HFF-Myc (cell line): ENCODE measurements around the gene SPDYE3.
A peak's percentile ranks its signal among the peaks of the same experiment; 100 is the strongest.
"Not testable (repeated sequence)": the region's sequence is repeated elsewhere in the genome, so short reads cannot be mapped to it uniquely, and the experiment has no call there.

ENCODE experiments used
- DNase-seq: peaks from one replicate; pipeline ENCODE4 v3.0.0-alpha.2; 2011; ENCODE audit warnings: low read depth; ENCODE audit errors: extremely low read depth
- H3K4me3 ChIP-seq: replicated peaks from 2 replicates; pipeline ENCODE4 v1.5.1; 2011; ENCODE audit warnings: low read depth, mild to moderate bottlenecking, control low read depth, low read length
- TF ChIP-seq, protein P1 (sequence below): IDR thresholded peaks from 2 replicates; pipeline ENCODE4 v1.5.1; 2012; ENCODE audit warnings: mild to moderate bottlenecking, low read depth, low read length, control low read depth; ENCODE audit errors: missing control alignments

Gene SPDYE3

DNA sequence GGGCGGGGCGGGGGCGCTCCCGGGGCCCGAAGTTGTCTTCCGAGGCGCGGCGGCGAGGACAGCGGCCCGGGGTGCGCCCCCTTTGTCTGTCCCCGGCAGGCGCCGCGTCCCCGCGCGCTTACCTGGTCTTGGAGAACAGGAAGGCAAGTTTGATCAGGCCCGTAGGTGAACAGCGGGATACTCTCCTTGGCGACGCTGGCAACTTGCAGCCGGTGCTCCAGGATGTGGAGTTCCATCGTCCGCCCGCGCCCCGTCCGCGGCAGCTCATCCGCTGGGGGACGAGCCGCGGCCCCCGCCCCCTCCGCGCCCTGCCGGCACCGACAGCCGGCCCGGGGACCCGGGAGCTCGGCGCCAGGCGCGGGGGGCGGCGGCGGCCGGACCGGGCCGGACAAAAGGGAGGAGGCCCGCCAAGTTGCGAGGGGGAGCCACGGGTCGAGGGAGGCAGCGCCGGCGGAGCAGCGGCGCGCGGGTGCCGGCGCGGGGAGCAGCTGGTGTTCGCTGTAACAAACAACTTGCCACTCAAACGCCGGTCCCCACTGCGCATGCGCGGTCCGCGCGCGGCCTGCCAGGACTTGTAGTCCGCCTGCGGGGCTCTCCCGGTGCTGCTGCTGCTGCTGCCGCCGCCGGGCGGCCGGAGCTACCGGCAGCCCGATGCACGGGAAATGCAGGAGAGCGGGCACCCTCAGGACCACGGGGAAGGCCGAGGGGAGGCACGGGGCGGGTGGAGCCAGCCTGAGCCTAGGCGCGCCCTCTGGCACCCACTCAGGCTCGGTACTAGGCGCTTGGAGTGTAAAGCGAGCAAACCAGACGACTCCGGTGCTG is 35.6 kb upstream of the SPDYE3 start:
- TF ChIP-seq, protein P1, sequence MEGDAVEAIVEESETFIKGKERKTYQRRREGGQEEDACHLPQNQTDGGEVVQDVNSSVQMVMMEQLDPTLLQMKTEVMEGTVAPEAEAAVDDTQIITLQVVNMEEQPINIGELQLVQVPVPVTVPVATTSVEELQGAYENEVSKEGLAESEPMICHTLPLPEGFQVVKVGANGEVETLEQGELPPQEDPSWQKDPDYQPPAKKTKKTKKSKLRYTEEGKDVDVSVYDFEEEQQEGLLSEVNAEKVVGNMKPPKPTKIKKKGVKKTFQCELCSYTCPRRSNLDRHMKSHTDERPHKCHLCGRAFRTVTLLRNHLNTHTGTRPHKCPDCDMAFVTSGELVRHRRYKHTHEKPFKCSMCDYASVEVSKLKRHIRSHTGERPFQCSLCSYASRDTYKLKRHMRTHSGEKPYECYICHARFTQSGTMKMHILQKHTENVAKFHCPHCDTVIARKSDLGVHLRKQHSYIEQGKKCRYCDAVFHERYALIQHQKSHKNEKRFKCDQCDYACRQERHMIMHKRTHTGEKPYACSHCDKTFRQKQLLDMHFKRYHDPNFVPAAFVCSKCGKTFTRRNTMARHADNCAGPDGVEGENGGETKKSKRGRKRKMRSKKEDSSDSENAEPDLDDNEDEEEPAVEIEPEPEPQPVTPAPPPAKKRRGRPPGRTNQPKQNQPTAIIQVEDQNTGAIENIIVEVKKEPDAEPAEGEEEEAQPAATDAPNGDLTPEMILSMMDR, result peak; percentile 13
- H3K4me3 ChIP-seq, result peak overlapping the region; percentile 48
- DNase-seq, result peak; percentile 70

DNA sequence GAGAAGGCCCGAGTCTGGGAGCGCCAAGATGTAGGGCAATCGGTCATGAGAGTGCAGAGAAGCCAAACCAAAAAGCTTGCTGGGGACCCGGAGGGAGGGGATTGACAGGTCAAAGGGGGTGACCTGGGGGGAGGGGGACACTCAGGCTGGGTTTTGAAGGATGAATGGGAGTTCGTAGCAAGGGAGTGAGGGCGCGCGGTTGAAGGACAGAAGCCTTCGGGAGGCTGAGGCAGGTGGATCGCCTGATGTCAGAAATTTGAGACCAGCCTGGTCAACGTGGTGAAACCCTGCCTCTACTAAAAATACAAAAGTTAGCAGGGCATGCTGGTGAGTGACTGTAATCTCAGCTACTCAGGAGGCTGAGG is 35.0 kb upstream of the SPDYE3 start:
- H3K4me3 ChIP-seq, result peak overlapping the region; percentile 48
- DNase-seq, result not testable (repeated sequence)

DNA sequence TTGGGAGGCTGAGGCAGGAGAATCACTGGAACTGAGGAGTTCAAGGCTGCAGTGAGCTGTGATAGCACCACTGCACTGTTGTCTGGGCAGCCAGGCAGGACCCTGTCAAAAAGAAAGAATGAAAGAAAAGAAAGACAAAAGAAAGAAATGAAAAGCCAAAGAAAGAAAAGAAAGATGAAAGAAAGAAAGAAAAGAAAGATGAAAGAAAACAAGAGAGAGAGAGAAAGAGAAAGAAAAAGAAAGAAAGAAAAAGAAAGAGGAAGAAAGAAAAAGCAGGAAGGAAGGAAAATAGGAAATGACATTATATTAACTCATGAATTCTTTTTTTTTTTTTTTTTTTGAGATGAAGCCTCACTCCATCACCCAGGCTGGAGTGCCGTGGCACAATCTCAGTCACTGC is 32.4 kb upstream of the SPDYE3 start:
- no peak for DNase-seq
- TF ChIP-seq, protein P1, result no peak
- no peak overlapping the region for H3K4me3 ChIP-seq

DNA sequence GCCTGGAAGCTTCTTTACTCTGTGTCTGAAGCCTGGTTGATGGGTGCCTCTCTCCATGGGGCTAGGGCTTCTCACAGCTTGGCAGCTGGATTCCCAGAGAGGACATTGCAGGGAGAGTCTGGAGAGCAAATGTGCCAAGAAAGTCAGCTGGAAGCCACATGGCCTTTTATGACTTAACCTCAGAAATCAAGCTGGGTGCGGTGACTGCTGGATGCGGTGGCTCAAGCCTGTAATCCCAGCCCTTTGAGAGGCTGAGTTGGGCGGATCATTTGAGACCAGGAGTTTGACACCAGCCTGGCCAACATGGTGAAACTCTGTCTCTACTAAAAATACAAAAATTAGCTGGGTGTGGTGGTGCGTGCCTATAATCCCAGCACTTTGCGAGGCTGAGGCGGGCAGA is 31.4 kb upstream of the SPDYE3 start:
- peak; percentile 52 for DNase-seq

DNA sequence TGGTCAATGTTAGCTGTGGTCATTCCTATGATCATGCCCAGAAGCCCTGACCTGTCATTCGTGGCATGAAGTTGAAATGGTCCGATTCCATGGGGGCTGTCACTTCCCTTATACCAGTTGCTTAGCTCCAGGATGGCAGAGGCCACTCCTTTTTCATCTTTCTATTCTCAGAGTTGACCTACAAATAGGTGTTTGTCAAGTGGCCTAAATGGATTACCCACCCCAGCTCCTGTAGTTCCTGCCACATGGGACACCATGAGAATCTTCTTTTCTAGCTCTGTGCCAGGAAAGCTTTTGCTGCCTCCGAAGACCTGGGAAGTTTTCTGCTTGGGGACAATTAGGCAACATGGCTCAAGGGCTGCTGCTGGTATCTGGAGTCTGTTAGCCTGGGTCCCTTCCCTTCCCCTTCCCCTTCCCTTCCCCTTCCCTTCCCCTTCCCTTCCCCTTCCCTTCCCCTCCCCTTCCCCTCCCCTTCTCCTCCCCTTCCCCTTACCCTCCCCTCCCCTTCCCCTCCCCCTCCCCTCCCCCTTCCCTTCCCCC is 25.4 kb upstream of the SPDYE3 start:
- H3K4me3 ChIP-seq, DNase-seq: not testable (repeated sequence)

More for the DNA sequence above, 31.4 kb upstream of the SPDYE3 start:
- H3K4me3 ChIP-seq, result not testable (repeated sequence)

DNA sequence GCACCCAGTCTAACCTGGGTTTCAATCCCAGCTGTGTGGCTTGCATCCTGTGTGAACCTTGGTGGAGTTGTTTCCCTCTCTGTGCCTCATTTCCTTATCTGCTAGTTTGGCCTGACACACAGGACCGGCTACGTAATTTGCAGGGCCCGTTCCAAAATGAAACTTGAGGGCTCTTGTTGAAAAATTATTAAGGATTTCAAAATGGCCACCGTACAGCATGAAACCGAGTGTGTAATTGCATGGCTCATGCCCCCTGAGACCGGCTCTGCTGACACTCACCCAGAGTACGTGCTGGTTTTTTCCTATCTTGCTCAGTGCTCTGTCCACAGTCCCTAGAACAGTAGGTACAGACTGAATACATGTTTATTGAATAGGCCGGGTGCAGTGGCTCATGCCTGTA is 24.4 kb upstream of the SPDYE3 start:
- not testable (repeated sequence) for H3K4me3 ChIP-seq, DNase-seq

DNA sequence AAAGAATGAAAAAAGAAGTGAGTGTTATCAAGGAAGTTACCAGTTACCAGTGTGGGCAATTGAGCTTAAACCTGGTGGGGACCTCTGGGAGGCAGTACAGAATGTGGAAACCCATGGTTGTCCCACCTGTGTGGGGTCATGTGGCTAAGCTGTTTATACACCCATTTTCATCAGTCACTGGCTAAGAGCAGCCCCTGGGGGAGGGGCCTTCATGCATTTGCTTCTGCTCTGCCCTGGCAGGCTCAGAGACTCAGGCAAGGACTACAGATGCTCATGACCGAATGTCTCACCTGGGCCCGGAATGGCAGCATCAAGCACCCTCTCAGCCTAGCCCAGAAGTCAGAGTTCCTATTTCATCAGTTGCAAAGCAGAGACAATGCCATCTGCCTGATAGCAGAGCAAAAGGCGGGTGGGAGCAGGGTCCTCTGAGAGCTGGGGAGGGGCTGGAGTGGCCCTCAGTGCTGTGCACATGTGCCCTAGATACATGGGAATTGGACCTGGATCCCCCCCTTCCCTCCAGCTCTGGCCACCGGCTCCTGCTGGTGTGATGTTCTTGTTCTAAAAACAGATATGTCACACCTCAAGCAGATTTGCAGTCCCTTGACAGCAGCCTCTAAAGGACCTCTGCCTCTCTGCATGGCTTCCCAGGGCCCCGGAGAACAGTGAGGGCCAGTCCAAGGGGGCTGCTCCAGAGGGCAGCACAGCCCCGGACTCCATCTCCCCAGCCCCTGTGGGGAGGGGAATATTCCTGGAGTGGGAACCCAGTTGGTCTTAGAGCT is 20.1 kb upstream of the SPDYE3 start:
- H3K4me3 ChIP-seq, DNase-seq: not testable (repeated sequence)

DNA sequence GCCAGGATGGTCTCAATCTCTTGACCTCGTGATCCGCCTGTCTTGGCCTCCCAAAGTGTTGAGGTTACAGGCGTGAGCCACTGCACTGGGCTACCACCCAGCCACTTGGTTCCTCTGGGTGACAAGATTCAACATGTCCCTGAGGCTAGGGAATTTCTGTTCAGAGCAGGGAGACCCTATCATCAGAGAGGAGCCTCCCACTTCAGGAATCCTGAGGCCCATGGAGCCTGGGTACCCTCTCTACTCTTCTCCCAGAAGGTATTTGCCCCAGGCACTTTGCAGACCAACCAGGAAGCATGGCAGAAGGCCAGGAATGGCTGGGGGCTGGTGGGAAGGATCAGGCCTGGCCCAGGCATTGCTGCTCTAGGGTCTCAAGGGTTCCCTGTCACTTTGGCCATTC is 19.2 kb upstream of the SPDYE3 start:
- not testable (repeated sequence) for DNase-seq

DNA sequence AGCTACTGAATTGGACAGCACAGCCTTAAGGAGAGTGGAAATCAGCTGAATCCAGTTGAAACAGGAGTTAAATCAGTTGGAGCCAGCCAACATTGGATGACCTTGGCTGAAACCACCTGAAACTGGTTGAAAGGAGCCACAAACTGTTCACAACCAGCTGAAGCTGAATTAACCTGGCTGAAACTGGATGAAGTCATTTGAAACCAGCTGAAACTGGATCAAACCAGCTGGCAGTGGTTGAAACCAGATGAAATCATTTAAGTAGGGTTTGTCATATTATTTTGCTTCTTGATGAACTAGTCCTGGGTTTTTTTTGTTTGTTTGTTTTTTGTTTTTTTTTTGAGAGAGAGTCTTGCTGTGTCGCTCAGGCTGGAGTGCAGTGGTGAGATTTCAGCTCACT is 15.3 kb upstream of the SPDYE3 start:
- not testable (repeated sequence) for H3K4me3 ChIP-seq, DNase-seq

More for the DNA sequence above, 19.2 kb upstream of the SPDYE3 start:
- H3K4me3 ChIP-seq, result not testable (repeated sequence)

DNA sequence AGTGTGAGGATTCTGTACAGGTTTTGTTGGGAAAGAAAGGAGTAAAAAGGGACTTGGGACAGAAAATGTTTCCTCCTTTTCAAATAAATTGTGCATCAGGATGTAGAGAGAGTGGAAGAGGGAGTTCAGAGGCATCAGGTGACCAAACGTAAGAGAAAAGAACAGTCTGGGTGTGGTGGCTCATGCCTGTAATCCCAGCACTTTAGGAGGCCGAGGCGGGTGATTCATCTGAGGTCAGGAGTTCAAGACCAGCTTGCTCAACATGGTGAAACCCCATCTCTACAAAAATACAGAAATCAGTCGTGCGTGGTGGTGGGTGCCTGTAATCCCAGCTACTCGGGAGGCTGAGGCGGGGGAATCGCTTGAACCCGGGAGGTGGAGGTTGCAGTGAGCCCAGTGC is 12.2 kb upstream of the SPDYE3 start:
- DNase-seq, H3K4me3 ChIP-seq: not testable (repeated sequence)

DNA sequence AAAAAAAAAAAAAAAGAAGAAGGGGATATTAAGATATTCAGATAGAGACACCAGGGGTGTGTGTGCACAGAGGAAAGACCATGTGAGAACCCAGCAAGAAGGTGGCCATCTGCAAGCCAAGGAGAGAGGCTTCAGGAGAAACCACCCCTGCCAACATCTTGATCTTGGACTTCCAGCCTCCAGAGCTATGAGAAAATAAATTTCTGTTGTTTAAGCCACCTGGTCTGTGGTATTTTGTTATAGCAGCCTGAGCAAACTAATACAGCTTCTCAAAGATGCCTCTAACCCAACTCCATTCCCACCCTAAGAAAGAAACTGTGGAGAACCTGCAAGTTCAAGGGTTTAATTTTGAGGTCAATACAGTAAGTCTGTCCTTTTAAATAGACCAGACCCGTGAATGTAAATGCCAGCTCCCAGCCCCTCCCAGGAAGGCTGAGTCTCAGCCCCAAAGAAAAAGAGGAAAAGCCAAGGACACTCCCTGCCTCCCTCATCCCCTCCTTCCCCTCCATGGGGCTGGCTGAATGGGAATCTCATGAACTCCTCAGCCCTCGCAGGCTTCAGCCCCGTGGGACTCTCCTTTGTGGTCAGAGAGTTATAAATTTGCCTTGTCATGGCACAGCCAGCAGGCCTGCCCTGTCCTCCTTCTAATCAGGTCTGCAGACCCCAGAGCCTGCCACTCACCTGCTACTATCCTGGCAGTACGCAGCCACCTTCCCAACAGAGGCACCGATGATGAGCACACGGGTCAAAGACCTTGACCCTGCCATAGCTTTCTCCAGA is 9.5 kb upstream of the SPDYE3 start:
- H3K4me3 ChIP-seq, DNase-seq: not testable (repeated sequence)

DNA sequence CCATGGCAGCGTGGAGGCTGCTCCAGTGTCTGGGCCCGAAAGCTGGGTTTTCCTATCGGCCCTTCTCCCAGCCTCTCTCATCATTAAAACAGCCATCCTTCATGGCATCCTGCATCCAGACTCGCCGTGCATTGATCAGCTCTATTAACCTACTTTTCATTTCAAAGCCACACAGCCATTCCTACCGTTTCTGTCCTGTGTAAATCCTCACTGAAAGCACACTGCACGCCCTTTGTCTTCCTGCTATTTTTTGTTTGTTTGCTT is 8.9 kb upstream of the SPDYE3 start:
- not testable (repeated sequence) for H3K4me3 ChIP-seq, DNase-seq

DNA sequence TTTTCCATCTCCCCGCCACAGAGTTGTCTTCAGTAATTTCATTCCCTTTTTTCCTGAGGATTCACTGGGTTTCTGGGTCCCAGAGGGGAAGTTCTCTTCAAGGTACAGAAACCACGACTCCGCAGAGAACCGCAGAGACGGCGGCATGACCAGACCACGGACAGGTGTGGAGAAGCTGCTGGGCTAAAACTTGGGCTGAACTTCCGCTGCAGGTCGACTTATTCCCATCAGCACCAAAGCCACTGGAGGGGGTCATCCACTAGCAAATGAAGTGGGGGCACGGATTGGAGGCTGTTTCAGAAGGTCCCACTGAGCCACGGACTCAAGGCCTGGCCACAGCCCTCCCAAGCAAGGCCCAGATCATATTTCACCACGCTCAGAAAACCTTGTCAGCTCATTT is 3.0 kb upstream of the SPDYE3 start:
- H3K4me3 ChIP-seq, DNase-seq: not testable (repeated sequence)

DNA sequence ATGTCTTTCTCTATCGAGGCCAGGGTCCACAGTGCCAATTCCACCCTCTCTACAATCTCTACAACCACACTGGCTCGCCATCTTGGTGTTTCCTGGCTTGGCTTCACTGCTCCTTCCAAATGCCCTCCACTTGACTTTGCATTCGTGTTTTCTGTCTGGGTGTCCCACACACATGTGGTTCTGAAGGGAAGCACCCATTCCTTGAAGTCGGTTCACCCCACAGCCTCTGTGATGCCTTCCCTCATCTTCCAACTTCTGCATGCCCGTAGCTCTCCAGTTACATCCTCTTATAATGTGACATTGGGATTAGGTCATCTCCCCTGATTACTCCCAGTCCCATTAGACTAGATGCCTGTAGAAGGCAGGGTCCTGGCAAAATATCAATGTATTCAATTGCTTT is 10.8 kb downstream of the SPDYE3 start:
- not testable (repeated sequence) for DNase-seq, H3K4me3 ChIP-seq

DNA sequence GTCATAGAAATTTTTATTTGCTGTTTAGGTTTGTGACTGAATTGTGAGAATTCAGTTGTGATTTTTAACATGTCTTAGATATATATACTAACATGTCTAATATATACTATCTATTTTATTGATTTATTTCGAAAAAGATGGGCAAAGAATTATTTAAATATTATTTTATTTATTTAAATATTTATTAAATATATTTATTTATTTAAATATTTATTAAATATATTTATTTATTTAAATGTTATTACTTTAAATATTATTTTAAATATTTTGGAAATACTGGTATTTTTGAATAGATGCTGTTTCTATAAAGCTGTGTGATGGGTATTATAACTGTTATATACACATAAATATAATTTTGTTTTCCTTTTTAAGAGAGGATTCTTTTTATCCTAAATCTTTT is 14.1 kb downstream of the SPDYE3 start:
- H3K4me3 ChIP-seq, DNase-seq: not testable (repeated sequence)

DNA sequence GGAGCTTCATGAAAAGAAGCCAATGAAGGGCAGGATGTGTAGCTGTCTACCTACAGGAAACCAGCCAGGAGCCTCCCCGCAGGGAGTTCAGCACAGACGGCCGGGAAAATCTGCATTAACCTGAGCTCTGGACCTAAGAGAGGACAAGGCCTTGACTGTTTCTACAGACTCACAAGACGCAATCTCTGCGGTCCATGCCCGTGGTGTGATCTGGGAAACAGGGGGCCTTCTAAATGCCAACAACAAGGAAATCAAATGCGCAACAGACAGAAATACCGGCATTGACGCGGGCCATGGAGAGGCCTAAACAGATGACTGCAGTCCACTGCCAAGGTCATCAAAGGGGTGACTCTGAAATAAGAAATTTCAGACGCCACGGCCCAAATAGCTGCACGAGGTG is 16.7 kb downstream of the SPDYE3 start:
- DNase-seq, H3K4me3 ChIP-seq: not testable (repeated sequence)
